AG04450 (cell line): ENCODE results near the gene USP3. TPM values are rescaled to one million over a fixed set of nuclear protein-coding genes. Genes with fewer than 3 reads are reported as not detected.

Experiments
- CTCF ChIA-PET: fragments of 300-600, 350-600 bp; formaldehyde crosslinking; extraction: SDS; loops from one replicate; lab custom pipeline; 2022; ENCODE audit warnings: antibody characterized with exemption, inconsistent platforms; lab: Charles Lee
- POLR2A ChIA-PET: fragments of 350-600 bp; formaldehyde crosslinking; extraction: SDS; loops from one replicate; lab custom pipeline; 2021; ENCODE audit warnings: antibody characterized with exemption, inconsistent platforms; lab: Yijun Ruan, JAX
- DNase-seq: peaks from one replicate; pipeline ENCODE4 v3.0.0-alpha.2; 2011; ENCODE audit warnings: low read depth, low spot score
- H3K27ac ChIP-seq: one replicate; pipeline ENCODE4 v1.5.1; 2012; ENCODE audit warnings: low read depth, low read length, control low read depth
- H3K27me3 ChIP-seq: one replicate; pipeline ENCODE4 v1.6.0; 2012; ENCODE audit warnings: low read length; ENCODE audit not compliant: control insufficient read depth, insufficient read depth
- H3K4me3 ChIP-seq: 2 replicates; pipeline ENCODE4 v1.5.1; 2011; ENCODE audit warnings: mild to moderate bottlenecking, low read depth, low read length, control low read depth
- H3K9me3 ChIP-seq: 2 replicates; pipeline ENCODE4 v1.5.1; 2012; ENCODE audit warnings: low read length; ENCODE audit not compliant: control insufficient read depth, insufficient read depth
- CTCF ChIP-seq: IDR thresholded peaks from 2 replicates; pipeline ENCODE4 v1.5.1; 2011; ENCODE audit warnings: low read depth, low read length, control low read depth, inconsistent platforms
- polyA minus RNA-seq: library from RNA; depleted of rRNA, polyadenylated mRNA; stranded (reverse); fragments of >200 nt; gene quantifications from 2 replicates; pipeline ENCODE4 v1.2.3, GENCODE V29; 2011; rRNA and poly(A)+ RNA removed
- polyA plus RNA-seq: library from polyadenylated mRNA; depleted of rRNA; stranded (reverse); fragments of >200 nt; gene quantifications from 2 replicates; pipeline ENCODE4 v1.2.3, GENCODE V29; 2011; rRNA removed

USP3 gene, protein sequence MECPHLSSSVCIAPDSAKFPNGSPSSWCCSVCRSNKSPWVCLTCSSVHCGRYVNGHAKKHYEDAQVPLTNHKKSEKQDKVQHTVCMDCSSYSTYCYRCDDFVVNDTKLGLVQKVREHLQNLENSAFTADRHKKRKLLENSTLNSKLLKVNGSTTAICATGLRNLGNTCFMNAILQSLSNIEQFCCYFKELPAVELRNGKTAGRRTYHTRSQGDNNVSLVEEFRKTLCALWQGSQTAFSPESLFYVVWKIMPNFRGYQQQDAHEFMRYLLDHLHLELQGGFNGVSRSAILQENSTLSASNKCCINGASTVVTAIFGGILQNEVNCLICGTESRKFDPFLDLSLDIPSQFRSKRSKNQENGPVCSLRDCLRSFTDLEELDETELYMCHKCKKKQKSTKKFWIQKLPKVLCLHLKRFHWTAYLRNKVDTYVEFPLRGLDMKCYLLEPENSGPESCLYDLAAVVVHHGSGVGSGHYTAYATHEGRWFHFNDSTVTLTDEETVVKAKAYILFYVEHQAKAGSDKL
- 24.0 and 30.7 TPM in 2 replicates for polyA plus RNA-seq
- polyA minus RNA-seq: 38.2 and 45.0 TPM in 2 replicates

DNA sequence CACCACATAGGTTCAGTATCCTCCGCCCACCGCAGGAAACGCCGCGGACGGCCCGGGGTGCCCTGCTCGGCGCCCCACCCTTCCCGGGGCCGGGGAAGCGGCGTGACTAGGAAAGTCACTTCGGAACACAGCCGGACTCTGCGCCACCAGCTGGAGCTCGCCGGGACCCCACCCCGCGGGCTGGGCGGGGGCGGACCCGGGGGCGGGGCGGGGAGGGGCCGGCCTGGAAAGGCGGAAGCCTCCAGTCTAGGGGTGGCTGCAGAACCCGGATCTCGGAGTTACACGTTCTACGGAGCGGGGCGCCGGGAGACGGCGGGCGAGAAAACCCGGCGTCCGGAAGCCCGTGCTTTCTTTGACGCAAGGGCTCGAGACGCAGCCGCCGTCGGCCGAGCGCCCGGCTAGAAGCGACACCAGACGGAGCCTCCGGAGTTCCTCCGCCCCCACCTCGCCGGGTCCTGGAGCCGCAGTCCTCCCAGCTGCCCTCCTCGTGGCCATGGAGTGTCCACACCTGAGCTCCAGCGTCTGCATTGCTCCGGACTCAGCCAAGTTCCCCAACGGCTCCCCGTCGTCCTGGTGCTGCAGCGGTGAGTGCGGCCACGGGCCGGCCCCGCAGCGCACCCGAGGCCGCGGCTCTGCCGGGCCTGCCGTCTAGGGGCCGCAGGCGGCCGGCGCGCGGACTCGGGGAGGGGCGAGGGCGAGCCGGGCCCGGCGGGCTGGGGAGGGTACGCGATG, at the start of gene USP3:
USP3 (plus strand) TSS at position 347 of the 732 bp plus-strand sequence; CDS start at position 494, 147 bp downstream.
- Histone ChIP-seq H3K4me3 (peak within 1 kb of the TSS; percentile 90), H3K27ac (peak within 1 kb of the TSS; percentile 99), H3K9me3 (no peaks in the 10 kb centered on the region; the same call in 1 of the 2 replicates), H3K27me3 (no peaks in the 10 kb centered on the region)
- TF ChIP-seq CTCF: peak; percentile 19; the same call in 1 of the 2 replicates
- POLR2A ChIA-PET: interaction anchor here (0.6 to 1.2 kb wide), 7 partner anchors 11 to 192 kb away, joined by 3 to 11 read pairs (median 4); partner anchors contain the start of gene FBXL22
- CTCF ChIA-PET: interaction anchor here (0.8 to 2.5 kb wide), 3 partner anchors 17 to 37 kb away, joined by 3 to 13 read pairs (median 4); no protein-coding TSS in a partner anchor
- DNase-seq: peak; percentile 92

- ChIA-PET POLR2A (no interaction called here), CTCF (no interaction called here)
- no peak for TF ChIP-seq CTCF
- Histone ChIP-seq H3K27ac (no peak overlapping the region), H3K4me3 (no peak overlapping the region), H3K27me3 (no peaks in the 10 kb centered on the region), H3K9me3 (peaks cover 21% of the 10 kb centered on the region)
- no peak for DNase-seq
Measured at GRCh38 chr15:63456258-63456657, 48.1 kb upstream of the USP3 start.

DNA sequence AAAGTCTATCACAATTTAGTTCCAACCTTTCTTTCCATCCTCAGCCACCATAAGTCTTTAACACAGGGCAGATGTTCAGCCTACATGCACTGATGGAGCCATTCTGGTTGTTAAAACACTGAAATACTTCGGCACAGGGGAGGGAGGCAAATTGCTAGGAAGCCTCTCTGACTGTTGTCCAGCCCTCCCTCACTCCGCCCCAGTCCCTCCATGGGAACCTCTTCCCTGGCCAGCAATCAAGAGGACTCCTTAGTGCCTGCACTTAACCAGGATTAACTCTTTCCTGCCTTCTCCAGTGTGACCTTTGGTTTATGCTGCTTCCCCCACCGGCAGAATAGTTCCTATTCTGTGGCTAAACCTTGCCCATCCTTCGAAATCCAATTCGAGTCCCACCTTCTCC, 47.0 kb upstream of the USP3 start:
- DNase-seq: no peak
- no peak overlapping the region for H3K27ac ChIP-seq
- peaks cover 22% of the 10 kb centered on the region for H3K9me3 ChIP-seq
- CTCF ChIA-PET: no interaction called here
- no peak overlapping the region for H3K4me3 ChIP-seq
- no peak for TF ChIP-seq CTCF
- H3K27me3 ChIP-seq: no peaks in the 10 kb centered on the region
- POLR2A ChIA-PET: no interaction called here

DNA sequence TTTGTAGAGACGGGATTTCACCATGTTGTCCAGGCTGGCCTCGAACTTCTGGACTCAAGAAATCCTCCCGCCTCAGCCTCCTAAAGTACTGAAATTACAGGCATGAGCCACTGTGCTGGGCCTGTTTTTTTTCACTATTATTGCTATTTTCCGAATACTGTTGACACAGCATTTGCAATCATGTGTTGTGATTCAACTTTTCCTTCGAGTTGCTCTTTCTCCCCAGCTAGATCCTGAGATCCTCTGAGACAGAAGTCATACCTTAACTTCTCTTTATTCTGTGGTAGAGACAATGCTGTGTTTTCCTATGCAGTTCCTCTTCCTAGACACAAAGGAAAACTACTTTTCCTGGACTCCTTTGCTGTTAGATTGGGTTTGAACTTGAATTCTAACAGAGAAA, 46.4 kb upstream of the USP3 start:
- CTCF ChIA-PET: interaction anchor here (1.2 kb wide), 1 partner anchor 8 kb away, joined by 3 read pairs; no protein-coding TSS in a partner anchor
- DNase-seq: no peak
- no peak for TF ChIP-seq CTCF
- Histone ChIP-seq H3K27ac (no peak overlapping the region), H3K9me3 (peaks cover 22% of the 10 kb centered on the region), H3K27me3 (no peaks in the 10 kb centered on the region), H3K4me3 (no peak overlapping the region)
- POLR2A ChIA-PET: no interaction called here
